Measurements from ENCODE around the gene KHDC4. TPM values are rescaled to one million over a fixed set of nuclear protein-coding genes. Genes with fewer than 3 reads are reported as not detected.
A peak's percentile ranks its signal among the peaks of the same experiment; 100 is the strongest.

The KHDC4 gene
- total RNA-seq, 1 donor from 2014 or later: 91.5 TPM

- Histone ChIP-seq H3K27ac (peak within 1 kb of the TSS; percentile 92), H3K27me3 (no peaks in the 10 kb centered on the region), H4K20me1 (ENCODE audit: low read depth) (peaks cover 38% of the 10 kb centered on the region), H3K4me2 (peak within 1 kb of the TSS; percentile 100), H2AFZ (replicated peaks) (peak within 1 kb of the TSS; percentile 65), H3K79me2 (ENCODE audit: low read depth) (peaks cover 62% of the 10 kb centered on the region), H3F3A (ENCODE audit: low read depth) (peaks cover 50% of the 10 kb centered on the region), H3K36me3 (no peaks in the 10 kb centered on the region), H3K4me3 (peak within 1 kb of the TSS; percentile 97), H3K9me3 (ENCODE audit: low read depth) (no peaks in the 10 kb centered on the region), H3K4me1 (peaks cover 42% of the 10 kb centered on the region), H3K9ac (peak within 1 kb of the TSS; percentile 86)
- H3K4me3 Mint-ChIP-seq: peak within 1 kb of the TSS; percentile 92
- peak within 1 kb of the TSS; percentile 97 for H3K27ac Mint-ChIP-seq
- H3K9me3 Mint-ChIP-seq: no peaks in the 10 kb centered on the region
- peaks cover 67% of the 10 kb centered on the region for H3K4me1 Mint-ChIP-seq
- TF ChIP-seq EZH2 (IDR thresholded peaks at IDR 0.05) (no peak), EZH2phosphoT487 (IDR thresholded peaks at IDR 0.05) (no peak), CTCF (IDR thresholded peaks at IDR 0.05) (peak; percentile 66)
- H3K36me3 Mint-ChIP-seq: no peaks in the 10 kb centered on the region
- peak; percentile 95 for DNase-seq (ENCODE audit: low spot score)
- peaks cover 3% of the 10 kb centered on the region for H3K27me3 Mint-ChIP-seq (ENCODE audit: insufficient read depth, low read depth)
These were observed 44.2 kb upstream of the KHDC4 start, which contains the start of gene ARHGEF2 for GRCh38 chr1:155978325-155978972. ARHGEF2 (minus strand) TSS chr1:155978547; CDS start chr1:155978427, 120 bp downstream.

GRCh38 chr1:155977690-155978324, 43.6 kb upstream of the KHDC4 start:
- Histone ChIP-seq H3K36me3 (no peaks in the 10 kb centered on the region), H3K9me3 (ENCODE audit: low read depth) (no peaks in the 10 kb centered on the region), H3K27me3 (no peaks in the 10 kb centered on the region), H3K79me2 (ENCODE audit: low read depth) (peaks cover 68% of the 10 kb centered on the region), H3K4me1 (peaks cover 42% of the 10 kb centered on the region), H3F3A (ENCODE audit: low read depth) (peaks cover 50% of the 10 kb centered on the region), H2AFZ (replicated peaks) (peak overlapping the region; percentile 65), H4K20me1 (ENCODE audit: low read depth) (peaks cover 44% of the 10 kb centered on the region), H3K4me3 (peak overlapping the region; percentile 97), H3K4me2 (peak overlapping the region; percentile 100), H3K27ac (peak overlapping the region; percentile 92), H3K9ac (peak overlapping the region; percentile 86)
- TF ChIP-seq EZH2 (IDR thresholded peaks at IDR 0.05) (no peak), CTCF (IDR thresholded peaks at IDR 0.05) (no peak), EZH2phosphoT487 (IDR thresholded peaks at IDR 0.05) (no peak)
- DNase-seq (ENCODE audit: low spot score): peak; percentile 67
- peak overlapping the region; percentile 97 for H3K27ac Mint-ChIP-seq
- H3K36me3 Mint-ChIP-seq: peaks cover 2% of the 10 kb centered on the region
- no peaks in the 10 kb centered on the region for H3K9me3 Mint-ChIP-seq
- peaks cover 3% of the 10 kb centered on the region for H3K27me3 Mint-ChIP-seq (ENCODE audit: insufficient read depth, low read depth)
- peaks cover 72% of the 10 kb centered on the region for H3K4me1 Mint-ChIP-seq
- H3K4me3 Mint-ChIP-seq: peak overlapping the region; percentile 92

- no peaks in the 10 kb centered on the region for H3K36me3 ChIP-seq
- Mint-ChIP-seq H3K4me3 (peak overlapping the region; percentile 92), H3K4me1 (peaks cover 80% of the 10 kb centered on the region), H3K9me3 (no peaks in the 10 kb centered on the region), H3K36me3 (peaks cover 2% of the 10 kb centered on the region), H3K27me3 (ENCODE audit: insufficient read depth, low read depth) (peaks cover 8% of the 10 kb centered on the region), H3K27ac (peak overlapping the region; percentile 97)
- peaks cover 51% of the 10 kb centered on the region for H4K20me1 ChIP-seq (ENCODE audit: low read depth)
- H3K79me2 ChIP-seq (ENCODE audit: low read depth): peaks cover 75% of the 10 kb centered on the region
- no peaks in the 10 kb centered on the region for H3K9me3 ChIP-seq (ENCODE audit: low read depth)
- no peak for DNase-seq (ENCODE audit: low spot score)
- peak overlapping the region; percentile 86 for H3K9ac ChIP-seq
- H2AFZ ChIP-seq (replicated peaks): no peak overlapping the region
- H3K27ac ChIP-seq: peak overlapping the region; percentile 92
- peaks cover 50% of the 10 kb centered on the region for H3F3A ChIP-seq (ENCODE audit: low read depth)
- peak overlapping the region; percentile 97 for H3K4me3 ChIP-seq
- H3K4me2 ChIP-seq: peak overlapping the region; percentile 100
- H3K27me3 ChIP-seq: no peaks in the 10 kb centered on the region
- TF ChIP-seq EZH2phosphoT487 (IDR thresholded peaks at IDR 0.05) (no peak), CTCF (IDR thresholded peaks at IDR 0.05) (no peak), EZH2 (IDR thresholded peaks at IDR 0.05) (no peak)
- peaks cover 43% of the 10 kb centered on the region for H3K4me1 ChIP-seq
These were observed 42.9 kb upstream of the KHDC4 start for GRCh38 chr1:155976913-155977689.
